GM12872 (cell line): Measurements from ENCODE around the gene GRAP.

Experiments
- TF ChIP-seq, protein P1 (sequence below): IDR thresholded peaks from 3 replicates; pipeline ENCODE4 v1.5.1; 2011; ENCODE audit warnings: low read depth, mild to moderate bottlenecking, low read length, moderate library complexity; ENCODE audit not compliant: insufficient read depth

Gene GRAP

DNA sequence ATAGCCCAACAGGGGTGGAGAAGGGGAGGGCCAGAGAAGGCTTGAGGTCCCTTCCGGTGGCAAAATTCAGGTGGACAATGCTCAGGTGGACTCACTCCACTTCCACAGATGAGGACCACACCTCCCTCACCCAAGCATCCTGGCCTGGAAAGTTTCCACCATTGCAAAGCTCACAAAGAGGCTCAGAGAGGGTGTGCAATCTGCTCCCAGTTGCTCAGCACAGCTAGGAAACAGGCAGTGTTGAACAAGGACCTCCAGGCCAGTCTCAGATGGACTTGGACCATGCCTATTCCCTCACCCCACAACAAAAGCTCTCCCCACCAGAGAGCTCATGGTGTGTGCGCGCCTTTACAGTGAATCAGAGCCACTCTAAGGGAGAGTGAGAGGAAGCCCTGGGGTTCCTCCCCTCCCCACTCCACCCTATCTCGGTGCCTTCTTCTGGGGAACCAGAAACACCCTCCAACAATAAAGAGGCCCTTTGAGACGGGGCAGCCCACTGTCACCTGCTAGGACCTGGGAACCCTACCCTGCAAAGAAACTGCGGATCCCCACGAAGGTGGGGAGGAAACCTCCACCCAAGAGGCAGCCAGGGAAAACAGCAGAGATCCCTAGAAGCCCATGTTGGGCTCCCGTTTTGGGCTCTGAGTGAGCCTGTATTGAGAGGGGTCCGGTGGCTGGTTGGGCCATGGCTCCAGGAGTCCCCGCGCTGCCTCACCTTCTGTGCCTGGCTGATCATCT lies 43.8 kb downstream of the GRAP start:
- TF ChIP-seq, protein P1, sequence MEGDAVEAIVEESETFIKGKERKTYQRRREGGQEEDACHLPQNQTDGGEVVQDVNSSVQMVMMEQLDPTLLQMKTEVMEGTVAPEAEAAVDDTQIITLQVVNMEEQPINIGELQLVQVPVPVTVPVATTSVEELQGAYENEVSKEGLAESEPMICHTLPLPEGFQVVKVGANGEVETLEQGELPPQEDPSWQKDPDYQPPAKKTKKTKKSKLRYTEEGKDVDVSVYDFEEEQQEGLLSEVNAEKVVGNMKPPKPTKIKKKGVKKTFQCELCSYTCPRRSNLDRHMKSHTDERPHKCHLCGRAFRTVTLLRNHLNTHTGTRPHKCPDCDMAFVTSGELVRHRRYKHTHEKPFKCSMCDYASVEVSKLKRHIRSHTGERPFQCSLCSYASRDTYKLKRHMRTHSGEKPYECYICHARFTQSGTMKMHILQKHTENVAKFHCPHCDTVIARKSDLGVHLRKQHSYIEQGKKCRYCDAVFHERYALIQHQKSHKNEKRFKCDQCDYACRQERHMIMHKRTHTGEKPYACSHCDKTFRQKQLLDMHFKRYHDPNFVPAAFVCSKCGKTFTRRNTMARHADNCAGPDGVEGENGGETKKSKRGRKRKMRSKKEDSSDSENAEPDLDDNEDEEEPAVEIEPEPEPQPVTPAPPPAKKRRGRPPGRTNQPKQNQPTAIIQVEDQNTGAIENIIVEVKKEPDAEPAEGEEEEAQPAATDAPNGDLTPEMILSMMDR, result no peak

DNA sequence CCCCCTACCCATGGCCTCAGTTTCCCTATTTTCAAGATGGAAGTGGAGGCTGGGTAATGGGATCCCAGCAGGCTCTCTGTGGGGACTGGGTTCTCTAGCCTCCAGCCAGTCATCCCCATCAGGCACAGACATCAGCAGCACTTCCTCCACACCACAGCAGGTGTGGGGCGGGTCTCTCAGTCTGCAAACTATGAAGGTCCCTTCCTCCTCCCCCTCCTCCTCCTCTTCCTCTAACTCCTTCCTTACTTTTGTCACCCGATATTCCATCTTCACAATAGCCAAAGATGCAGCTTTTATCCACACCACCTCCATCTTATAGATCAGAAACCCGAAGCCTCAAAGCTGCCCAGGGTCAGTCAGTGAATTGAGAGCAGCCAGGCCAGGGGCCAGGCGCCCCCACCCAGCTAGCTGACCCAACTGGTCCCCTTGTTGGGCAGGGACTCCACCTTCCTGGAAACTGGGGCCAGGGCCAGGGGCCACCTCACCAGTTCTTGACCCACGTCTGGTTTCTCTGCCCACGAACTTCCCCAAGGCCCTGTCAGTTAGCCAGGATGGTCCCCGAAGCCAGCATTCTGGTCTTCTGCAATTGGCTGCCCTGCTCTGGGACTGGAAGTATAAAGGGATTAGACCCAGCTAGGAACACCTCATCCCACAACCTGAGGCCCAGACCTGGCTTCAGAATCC lies 44.7 kb downstream of the GRAP start:
- TF ChIP-seq, protein P1, result no peak

DNA sequence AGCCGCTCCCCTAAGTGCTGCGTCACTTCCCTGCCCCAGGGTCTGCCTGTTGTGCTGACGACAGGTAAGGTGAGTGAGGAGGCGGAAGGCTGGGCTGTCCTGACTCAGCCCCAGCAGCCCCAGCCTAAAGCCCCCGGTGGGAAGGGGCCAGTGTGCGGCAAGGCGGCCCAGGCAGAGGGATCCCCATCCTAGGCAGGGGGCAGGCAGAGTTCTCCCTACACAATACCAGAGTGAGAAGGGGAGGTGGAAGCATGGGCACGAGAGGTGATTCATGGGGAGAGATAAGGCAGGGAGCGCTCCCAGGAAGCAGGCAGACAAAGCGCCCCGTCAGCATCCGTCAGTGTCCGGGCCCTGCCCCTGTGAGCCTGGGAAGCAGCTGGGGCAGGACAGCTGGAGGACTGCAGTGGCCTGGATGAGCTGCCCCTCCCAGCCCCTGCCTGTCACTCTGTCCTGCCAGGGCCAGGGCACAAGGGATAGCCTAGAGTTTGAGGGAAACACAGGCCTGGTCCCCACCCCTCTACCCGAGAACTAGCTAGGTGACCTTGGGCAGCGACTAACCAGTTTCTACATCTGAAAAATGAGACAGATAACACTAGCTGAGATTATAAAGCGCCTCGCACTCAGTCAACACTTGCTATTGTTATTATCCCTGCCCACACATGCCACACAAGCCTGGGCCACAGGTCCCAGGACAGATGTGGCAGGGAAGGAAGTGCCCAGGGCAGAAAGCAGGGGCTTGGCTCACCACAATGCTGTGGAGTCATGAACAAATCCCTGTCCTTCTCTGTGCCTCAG lies 46.0 kb downstream of the GRAP start:
- TF ChIP-seq, protein P1, result no peak

DNA sequence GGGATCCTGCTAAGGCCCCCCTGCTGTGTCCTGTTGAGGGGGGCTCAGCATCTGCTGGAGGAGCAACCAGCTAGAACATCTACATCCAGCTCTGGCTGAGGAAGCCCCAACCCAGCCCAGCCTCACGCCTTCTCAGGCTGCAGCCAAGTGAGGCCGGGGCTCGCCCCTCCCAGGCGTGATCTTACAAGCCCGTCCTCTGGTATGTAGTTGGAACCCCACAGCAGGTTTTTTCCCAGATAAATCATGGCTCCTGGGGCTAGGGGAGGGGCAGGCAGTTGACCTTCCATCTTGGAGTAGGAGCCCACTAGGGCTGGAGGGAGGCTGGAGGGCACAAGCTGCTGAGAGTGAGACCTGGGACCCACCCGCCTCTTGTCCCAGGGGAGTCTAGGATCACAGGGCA lies 46.8 kb downstream of the GRAP start:
- TF ChIP-seq, protein P1, result no peak

DNA sequence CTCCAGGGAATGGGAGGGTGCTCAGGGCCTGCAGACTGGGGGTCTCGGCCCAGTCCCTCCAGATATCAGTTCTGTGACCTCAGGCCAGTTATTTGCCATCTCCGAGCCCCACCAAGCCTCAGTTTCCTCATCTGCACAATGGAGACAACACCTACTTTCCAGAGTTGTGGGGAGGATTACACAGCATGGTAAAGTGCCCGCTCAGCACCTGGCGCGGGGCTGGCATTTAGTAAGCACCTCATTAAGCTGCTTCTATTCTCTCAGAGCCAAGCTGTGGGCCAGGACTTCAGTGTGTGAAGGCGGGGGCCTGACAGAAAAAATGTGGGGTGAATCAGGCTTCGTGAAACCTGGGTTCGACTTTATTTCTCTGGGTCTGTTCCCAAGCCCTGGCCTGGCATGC lies 47.4 kb downstream of the GRAP start:
- TF ChIP-seq, protein P1, result no peak

DNA sequence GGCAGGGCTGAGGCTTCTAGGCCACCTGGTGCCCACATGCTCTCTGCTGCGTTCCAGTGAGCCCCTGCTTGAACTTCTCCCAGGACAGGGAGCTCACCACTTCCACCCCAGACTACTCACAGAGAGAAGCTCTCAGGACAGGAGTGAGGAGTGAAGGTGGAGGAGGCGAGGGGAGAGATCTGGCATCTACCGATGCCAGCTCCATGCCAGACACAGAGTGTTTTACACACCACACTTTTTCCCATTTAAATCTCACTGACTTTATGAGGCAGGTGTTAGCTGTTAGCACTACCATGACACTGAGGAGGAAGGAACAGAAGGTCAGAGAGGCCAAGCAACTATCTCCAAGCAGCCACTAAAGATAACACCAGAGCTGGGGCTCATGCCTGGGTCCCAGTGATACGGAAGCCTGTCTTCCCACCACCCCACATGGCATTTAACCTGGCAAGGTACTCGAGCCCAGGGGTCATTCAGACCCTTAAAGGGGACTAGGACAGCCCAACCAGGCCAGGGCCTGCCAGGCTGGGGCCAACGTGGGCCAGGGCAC lies 49.0 kb downstream of the GRAP start:
- TF ChIP-seq, protein P1, result no peak

DNA sequence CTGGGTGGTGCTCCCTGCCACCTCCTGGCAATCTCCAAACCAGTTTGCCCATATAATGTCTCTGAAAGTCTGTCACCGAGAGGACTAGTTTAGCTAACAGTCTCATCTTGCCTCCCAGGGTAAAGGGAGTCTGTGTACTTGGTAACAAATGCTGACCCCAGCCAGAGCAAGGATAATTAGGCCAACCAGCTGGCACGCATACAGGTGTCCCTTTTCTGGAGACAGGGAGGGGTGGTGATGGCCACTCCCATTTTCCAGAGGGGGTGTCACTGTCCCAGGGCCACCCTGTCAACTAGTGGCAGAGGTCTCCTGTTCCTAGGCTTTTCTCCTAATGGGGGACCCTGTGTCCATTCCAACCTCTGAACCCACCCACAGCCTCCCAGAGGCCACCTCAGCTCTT lies 50.3 kb downstream of the GRAP start:
- TF ChIP-seq, protein P1, result no peak
